Measurements from ENCODE around the gene CORO2A.

The CORO2A gene

GRCh38 chr9:98159790-98160189, 32.6 kb downstream of the CORO2A start:
- H3K4me1 ChIP-seq (ENCODE audit: insufficient read depth, low read length), result no peaks in the 10 kb centered on the region

GRCh38 chr9:98159301-98159700, 33.1 kb downstream of the CORO2A start:
- Histone ChIP-seq H3K36me3 (ENCODE audit: insufficient read depth, low read length) (peaks cover 5% of the 10 kb centered on the region; the same call in 1 of the 2 replicates), H3K9ac (ENCODE audit: low read depth, low read length) (no peak overlapping the region), H3K9me3 (ENCODE audit: control insufficient read depth, insufficient read depth, low read length) (no peaks in the 10 kb centered on the region), H3K4me1 (ENCODE audit: insufficient read depth, low read length) (no peaks in the 10 kb centered on the region)

More at GRCh38 chr9:98159790-98160189, 32.6 kb downstream of the CORO2A start:
- Histone ChIP-seq H3K36me3 (ENCODE audit: insufficient read depth, low read length) (0 out of 2 replicates have a peak, but pooled peaks cover under 1% of the 10 kb centered on the region), H3K9ac (ENCODE audit: low read depth, low read length) (no peak overlapping the region), H3K9me3 (ENCODE audit: control insufficient read depth, insufficient read depth, low read length) (no peaks in the 10 kb centered on the region)

GRCh38 chr9:98158071-98158831, 34.2 kb downstream of the CORO2A start:
- Histone ChIP-seq H3K9me3 (ENCODE audit: control insufficient read depth, insufficient read depth, low read length) (no peaks in the 10 kb centered on the region), H3K4me1 (ENCODE audit: insufficient read depth, low read length) (no peaks in the 10 kb centered on the region), H3K36me3 (ENCODE audit: insufficient read depth, low read length) (peaks cover 6% of the 10 kb centered on the region; the same call in 1 of the 2 replicates), H3K9ac (ENCODE audit: low read depth, low read length) (no peak overlapping the region)

- Histone ChIP-seq H3K9ac (ENCODE audit: low read depth, low read length) (no peak overlapping the region), H3K36me3 (ENCODE audit: insufficient read depth, low read length) (peaks cover 6% of the 10 kb centered on the region; the same call in 1 of the 2 replicates), H3K9me3 (ENCODE audit: control insufficient read depth, insufficient read depth, low read length) (no peaks in the 10 kb centered on the region), H3K4me1 (ENCODE audit: insufficient read depth, low read length) (no peaks in the 10 kb centered on the region)
These were observed 35.1 kb downstream of the CORO2A start for GRCh38 chr9:98157372-98157771.

- Histone ChIP-seq H3K9me3 (ENCODE audit: control insufficient read depth, insufficient read depth, low read length) (no peaks in the 10 kb centered on the region), H3K9ac (ENCODE audit: low read depth, low read length) (no peak overlapping the region), H3K4me1 (ENCODE audit: insufficient read depth, low read length) (no peaks in the 10 kb centered on the region), H3K36me3 (ENCODE audit: insufficient read depth, low read length) (peaks cover 6% of the 10 kb centered on the region; the same call in 1 of the 2 replicates)
These were observed 37.8 kb downstream of the CORO2A start for GRCh38 chr9:98154678-98155077.

GRCh38 chr9:98152526-98152925, 39.9 kb downstream of the CORO2A start:
- no peaks in the 10 kb centered on the region for H3K4me1 ChIP-seq (ENCODE audit: insufficient read depth, low read length)
- no peaks in the 10 kb centered on the region for H3K9me3 ChIP-seq (ENCODE audit: control insufficient read depth, insufficient read depth, low read length)
- H3K36me3 ChIP-seq (ENCODE audit: insufficient read depth, low read length), result peaks cover 9% of the 10 kb centered on the region; the same call in 1 of the 2 replicates
- H3K9ac ChIP-seq (ENCODE audit: low read depth, low read length), result no peak overlapping the region

- no peak overlapping the region for H3K9ac ChIP-seq (ENCODE audit: low read depth, low read length)
- peaks cover 5% of the 10 kb centered on the region; the same call in 1 of the 2 replicates for H3K4me1 ChIP-seq (ENCODE audit: insufficient read depth, low read length)
- H3K9me3 ChIP-seq (ENCODE audit: control insufficient read depth, insufficient read depth, low read length), result no peaks in the 10 kb centered on the region
- H3K36me3 ChIP-seq (ENCODE audit: insufficient read depth, low read length), result peaks cover 9% of the 10 kb centered on the region; the same call in 1 of the 2 replicates
These were observed 41.7 kb downstream of the CORO2A start for GRCh38 chr9:98150721-98151120.

GRCh38 chr9:98150164-98150563, 42.3 kb downstream of the CORO2A start:
- Histone ChIP-seq H3K36me3 (ENCODE audit: insufficient read depth, low read length) (peaks cover 9% of the 10 kb centered on the region; the same call in 1 of the 2 replicates), H3K9me3 (ENCODE audit: control insufficient read depth, insufficient read depth, low read length) (no peaks in the 10 kb centered on the region), H3K9ac (ENCODE audit: low read depth, low read length) (no peak overlapping the region), H3K4me1 (ENCODE audit: insufficient read depth, low read length) (peaks cover 5% of the 10 kb centered on the region; the same call in 1 of the 2 replicates)

GRCh38 chr9:98149422-98149821, 43.0 kb downstream of the CORO2A start:
- 0 out of 2 replicates have a peak, but pooled peaks cover 5% of the 10 kb centered on the region for H3K36me3 ChIP-seq (ENCODE audit: insufficient read depth, low read length)
- H3K4me1 ChIP-seq (ENCODE audit: insufficient read depth, low read length), result peaks cover 5% of the 10 kb centered on the region; the same call in 1 of the 2 replicates
- no peak overlapping the region for H3K9ac ChIP-seq (ENCODE audit: low read depth, low read length)
- H3K9me3 ChIP-seq (ENCODE audit: control insufficient read depth, insufficient read depth, low read length), result no peaks in the 10 kb centered on the region

GRCh38 chr9:98148486-98148885, 44.0 kb downstream of the CORO2A start:
- Histone ChIP-seq H3K9ac (ENCODE audit: low read depth, low read length) (no peak overlapping the region), H3K36me3 (ENCODE audit: insufficient read depth, low read length) (0 out of 2 replicates have a peak, but pooled peaks cover 3% of the 10 kb centered on the region), H3K9me3 (ENCODE audit: control insufficient read depth, insufficient read depth, low read length) (no peaks in the 10 kb centered on the region), H3K4me1 (ENCODE audit: insufficient read depth, low read length) (peaks cover 5% of the 10 kb centered on the region; the same call in 1 of the 2 replicates)

- Histone ChIP-seq H3K36me3 (ENCODE audit: insufficient read depth, low read length) (0 out of 2 replicates have a peak, but pooled peaks cover 3% of the 10 kb centered on the region), H3K9me3 (ENCODE audit: control insufficient read depth, insufficient read depth, low read length) (no peaks in the 10 kb centered on the region), H3K4me1 (ENCODE audit: insufficient read depth, low read length) (peaks cover 5% of the 10 kb centered on the region; the same call in 1 of the 2 replicates), H3K9ac (ENCODE audit: low read depth, low read length) (no peak overlapping the region)
These were observed 44.9 kb downstream of the CORO2A start for GRCh38 chr9:98147582-98147981.

- Histone ChIP-seq H3K9ac (ENCODE audit: low read depth, low read length) (no peak overlapping the region), H3K9me3 (ENCODE audit: control insufficient read depth, insufficient read depth, low read length) (no peaks in the 10 kb centered on the region), H3K4me1 (ENCODE audit: insufficient read depth, low read length) (peaks cover 5% of the 10 kb centered on the region; the same call in 1 of the 2 replicates)
These were observed 46.1 kb downstream of the CORO2A start for GRCh38 chr9:98146101-98146991.

GRCh38 chr9:98144631-98145030, 47.8 kb downstream of the CORO2A start:
- Histone ChIP-seq H3K9me3 (ENCODE audit: control insufficient read depth, insufficient read depth, low read length) (no peaks in the 10 kb centered on the region), H3K36me3 (ENCODE audit: insufficient read depth, low read length) (0 out of 2 replicates have a peak, but pooled peaks cover 3% of the 10 kb centered on the region), H3K9ac (ENCODE audit: low read depth, low read length) (no peak overlapping the region), H3K4me1 (ENCODE audit: insufficient read depth, low read length) (peaks cover 5% of the 10 kb centered on the region; the same call in 1 of the 2 replicates)

More at GRCh38 chr9:98146101-98146991, 46.1 kb downstream of the CORO2A start:
- 0 out of 2 replicates have a peak, but pooled peaks cover 3% of the 10 kb centered on the region for H3K36me3 ChIP-seq (ENCODE audit: insufficient read depth, low read length)

GRCh38 chr9:98144076-98144475, 48.4 kb downstream of the CORO2A start:
- Histone ChIP-seq H3K9me3 (ENCODE audit: control insufficient read depth, insufficient read depth, low read length) (no peaks in the 10 kb centered on the region), H3K4me1 (ENCODE audit: insufficient read depth, low read length) (peaks cover 5% of the 10 kb centered on the region; the same call in 1 of the 2 replicates), H3K9ac (ENCODE audit: low read depth, low read length) (no peak overlapping the region), H3K36me3 (ENCODE audit: insufficient read depth, low read length) (0 out of 2 replicates have a peak, but pooled peaks cover 1% of the 10 kb centered on the region)

Data from ES-I3 (cell line).